HG03039 (cell line): ENCODE data around the gene DHCR7.

Experiments used
- ATAC-seq: cut with Tn5 transposase; IDR thresholded peaks from one replicate; pipeline ENCODE4 v1.9.1; 2021; ENCODE audit warnings: mild to moderate bottlenecking, moderate library complexity; ENCODE audit not compliant: unreplicated experiment

Gene DHCR7

GRCh38 chr11:71477641-71478527 lies 29.7 kb upstream of the DHCR7 start:
- no peak for ATAC-seq

- ATAC-seq, result no peak
These were observed 28.9 kb upstream of the DHCR7 start for GRCh38 chr11:71476926-71477640.

- ATAC-seq, result no peak
These were observed 27.8 kb upstream of the DHCR7 start for GRCh38 chr11:71476031-71476430.

GRCh38 chr11:71474771-71475483 lies 26.7 kb upstream of the DHCR7 start:
- no peak for ATAC-seq

- ATAC-seq, result no peak
These were observed 26.1 kb upstream of the DHCR7 start for GRCh38 chr11:71474141-71474770.

GRCh38 chr11:71473793-71474080 lies 25.5 kb upstream of the DHCR7 start:
- no peak for ATAC-seq

- no peak for ATAC-seq
These were observed 25.0 kb upstream of the DHCR7 start for GRCh38 chr11:71472941-71473792.

- no peak for ATAC-seq
These were observed 24.2 kb upstream of the DHCR7 start for GRCh38 chr11:71472357-71472885.

- no peak for ATAC-seq
These were observed 22.8 kb upstream of the DHCR7 start for GRCh38 chr11:71470946-71471345.

- ATAC-seq, result no peak
These were observed 19.0 kb upstream of the DHCR7 start for GRCh38 chr11:71467164-71467563.

GRCh38 chr11:71466358-71466757 lies 18.2 kb upstream of the DHCR7 start:
- ATAC-seq, result no peak

- ATAC-seq, result no peak
These were observed 16.9 kb upstream of the DHCR7 start for GRCh38 chr11:71465054-71465453.

GRCh38 chr11:71463331-71464211 lies 15.4 kb upstream of the DHCR7 start:
- ATAC-seq, result no peak

- no peak for ATAC-seq
These were observed 14.5 kb upstream of the DHCR7 start for GRCh38 chr11:71462726-71463125.

- no peak for ATAC-seq
These were observed 13.5 kb upstream of the DHCR7 start for GRCh38 chr11:71461696-71462095.

GRCh38 chr11:71459767-71460320 lies 11.7 kb upstream of the DHCR7 start:
- ATAC-seq, result no peak

GRCh38 chr11:71459076-71459766 lies 11.0 kb upstream of the DHCR7 start:
- ATAC-seq, result no peak
